ENCODE measurements around the gene C1orf116. TPM values are rescaled to one million over a fixed set of nuclear protein-coding genes. Genes with fewer than 3 reads are reported as not detected.

C1orf116 gene
- total RNA-seq, 4 donors from 2014 or later: 0.62 TPM; not detected in 3

DNA sequence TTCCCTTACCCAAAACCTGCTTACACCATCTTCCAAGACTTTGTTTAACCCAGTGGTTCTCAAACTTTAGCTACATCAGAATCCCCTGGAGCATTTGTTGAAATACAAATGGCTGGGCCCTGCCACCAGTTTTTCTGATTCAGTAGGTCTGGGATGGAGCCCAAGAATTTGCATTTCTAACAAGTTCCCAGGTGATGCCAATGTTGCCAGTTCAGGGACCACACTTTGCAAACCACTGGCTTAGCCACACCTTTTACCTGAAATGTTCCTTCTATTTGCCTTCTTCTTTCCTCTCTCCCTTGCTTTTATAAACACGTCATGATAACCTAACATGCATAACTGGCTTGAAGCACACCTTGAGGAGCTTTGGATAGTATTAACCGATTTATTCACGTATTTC lies 46.2 kb downstream of the C1orf116 start:
- TF ChIP-seq, protein P1, sequence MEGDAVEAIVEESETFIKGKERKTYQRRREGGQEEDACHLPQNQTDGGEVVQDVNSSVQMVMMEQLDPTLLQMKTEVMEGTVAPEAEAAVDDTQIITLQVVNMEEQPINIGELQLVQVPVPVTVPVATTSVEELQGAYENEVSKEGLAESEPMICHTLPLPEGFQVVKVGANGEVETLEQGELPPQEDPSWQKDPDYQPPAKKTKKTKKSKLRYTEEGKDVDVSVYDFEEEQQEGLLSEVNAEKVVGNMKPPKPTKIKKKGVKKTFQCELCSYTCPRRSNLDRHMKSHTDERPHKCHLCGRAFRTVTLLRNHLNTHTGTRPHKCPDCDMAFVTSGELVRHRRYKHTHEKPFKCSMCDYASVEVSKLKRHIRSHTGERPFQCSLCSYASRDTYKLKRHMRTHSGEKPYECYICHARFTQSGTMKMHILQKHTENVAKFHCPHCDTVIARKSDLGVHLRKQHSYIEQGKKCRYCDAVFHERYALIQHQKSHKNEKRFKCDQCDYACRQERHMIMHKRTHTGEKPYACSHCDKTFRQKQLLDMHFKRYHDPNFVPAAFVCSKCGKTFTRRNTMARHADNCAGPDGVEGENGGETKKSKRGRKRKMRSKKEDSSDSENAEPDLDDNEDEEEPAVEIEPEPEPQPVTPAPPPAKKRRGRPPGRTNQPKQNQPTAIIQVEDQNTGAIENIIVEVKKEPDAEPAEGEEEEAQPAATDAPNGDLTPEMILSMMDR (IDR thresholded peaks at IDR 0.05): no peak
- no peak for TF ChIP-seq POLR2A (IDR thresholded peaks at IDR 0.05)
- intact Hi-C loops (cut with DNase I; ENCODE audit: low total_unique reads): no loop called here
- Histone ChIP-seq H3K4me1 (no peaks in the 10 kb centered on the region), H3K9me3 (no peaks in the 10 kb centered on the region), H3K27me3 (no peaks in the 10 kb centered on the region), H3K4me3 (no peak overlapping the region), H3K27ac (no peak overlapping the region), H3K36me3 (no peaks in the 10 kb centered on the region)
- DNase-seq: no peak

DNA sequence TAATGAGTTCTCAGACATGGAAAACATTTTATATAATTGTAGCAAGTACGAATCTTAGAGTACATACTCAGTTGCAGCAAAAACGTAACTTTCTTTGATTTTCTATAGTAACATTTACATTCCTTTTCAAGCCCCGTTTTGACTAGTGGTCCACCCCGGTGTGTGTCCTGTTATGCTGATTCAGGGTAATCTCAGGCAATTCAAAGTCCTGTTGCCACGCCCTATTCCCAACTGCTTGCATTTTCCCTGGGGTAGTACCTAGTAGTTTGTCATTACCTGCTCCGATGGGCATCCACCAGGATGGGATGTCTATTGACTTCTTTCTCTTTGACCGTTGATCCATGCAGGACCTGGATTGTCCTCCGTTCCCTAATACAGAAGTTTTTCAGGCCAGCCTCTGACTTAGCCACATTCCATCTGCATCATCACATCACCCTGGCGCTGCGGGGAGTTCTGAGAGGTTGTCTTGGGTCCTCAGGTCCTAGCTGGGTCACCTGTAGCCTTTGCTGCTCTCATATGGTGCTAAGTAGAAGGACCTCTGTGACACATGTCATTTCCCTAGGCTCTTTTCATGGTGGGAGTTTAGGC lies 47.3 kb downstream of the C1orf116 start:
- Histone ChIP-seq H3K4me1 (no peaks in the 10 kb centered on the region), H3K27me3 (no peaks in the 10 kb centered on the region), H3K27ac (no peak overlapping the region), H3K4me3 (no peak overlapping the region), H3K36me3 (no peaks in the 10 kb centered on the region), H3K9me3 (no peaks in the 10 kb centered on the region)
- intact Hi-C loops (cut with DNase I; ENCODE audit: low total_unique reads): no loop called here
- TF ChIP-seq, protein P1 (IDR thresholded peaks at IDR 0.05): no peak
- no peak for TF ChIP-seq POLR2A (IDR thresholded peaks at IDR 0.05)
- DNase-seq: no peak

DNA sequence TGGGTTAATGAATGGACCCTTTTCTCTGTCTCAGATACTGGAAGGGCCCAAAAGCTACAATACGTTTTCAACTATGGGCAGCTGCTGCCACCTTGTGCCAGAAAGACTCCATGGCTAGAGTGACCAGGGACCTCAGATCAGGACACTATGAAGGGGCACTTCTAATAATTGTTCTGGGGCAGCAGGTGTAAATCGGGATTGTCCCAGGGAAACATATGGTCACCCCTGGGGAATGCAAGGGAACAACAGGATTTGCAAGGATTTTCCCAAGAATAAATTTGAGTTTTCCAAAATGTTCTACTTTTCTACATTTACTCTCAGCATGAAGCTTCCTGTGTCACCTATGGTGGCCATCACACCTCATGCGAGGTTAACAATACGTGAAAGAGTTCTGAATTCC lies 50.3 kb downstream of the C1orf116 start:
- no peaks in the 10 kb centered on the region for H3K4me1 ChIP-seq
- no peak overlapping the region for H3K27ac ChIP-seq
- DNase-seq: no peak
- intact Hi-C loops (cut with DNase I; ENCODE audit: low total_unique reads): no loop called here
- no peaks in the 10 kb centered on the region for H3K27me3 ChIP-seq
- no peaks in the 10 kb centered on the region for H3K36me3 ChIP-seq
- no peaks in the 10 kb centered on the region for H3K9me3 ChIP-seq
- TF ChIP-seq POLR2A (IDR thresholded peaks at IDR 0.05): no peak
- TF ChIP-seq, protein P1 (IDR thresholded peaks at IDR 0.05): peak; percentile 15 to 43 (median 28)
- no peak overlapping the region for H3K4me3 ChIP-seq

DNA sequence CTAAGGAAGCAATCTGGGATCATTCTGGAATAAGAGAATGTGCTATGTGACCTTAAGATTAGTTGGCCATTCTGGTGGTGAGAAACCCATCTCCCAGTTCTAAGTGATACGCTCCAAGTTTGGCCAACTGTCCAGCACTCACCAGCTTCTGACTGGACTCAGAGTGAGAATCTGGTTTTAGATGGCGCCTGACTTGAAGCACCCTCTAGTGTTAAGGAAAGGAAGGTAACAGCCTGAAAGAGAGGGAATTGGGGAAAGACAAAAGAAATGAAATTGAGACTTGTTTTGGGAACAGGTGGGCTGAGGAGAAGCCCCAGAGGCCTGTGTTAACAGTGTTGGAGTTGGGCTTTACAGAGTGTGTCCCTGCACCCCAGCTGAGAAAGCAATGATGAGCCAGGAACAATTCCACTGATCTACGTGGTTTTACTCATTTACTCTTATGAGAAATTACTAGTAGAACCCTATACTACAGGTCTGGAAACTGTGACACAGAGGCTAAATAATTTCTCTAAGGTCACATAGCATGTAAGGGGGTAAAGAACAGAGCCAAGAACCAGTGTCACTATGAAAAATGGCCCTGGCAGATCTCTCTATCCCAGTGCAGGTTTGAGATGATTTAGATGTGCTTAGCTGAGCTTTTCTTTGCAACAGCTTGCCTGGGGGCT lies 53.0 kb downstream of the C1orf116 start:
- no peaks in the 10 kb centered on the region for H3K36me3 ChIP-seq
- H3K4me3 ChIP-seq: no peak overlapping the region
- H3K4me1 ChIP-seq: no peaks in the 10 kb centered on the region
- H3K27ac ChIP-seq: no peak overlapping the region
- H3K9me3 ChIP-seq: no peaks in the 10 kb centered on the region
- no peak for DNase-seq
- intact Hi-C loops (cut with DNase I; ENCODE audit: low total_unique reads): no loop called here
- TF ChIP-seq, protein P1 (IDR thresholded peaks at IDR 0.05): no peak
- no peak for TF ChIP-seq POLR2A (IDR thresholded peaks at IDR 0.05)
- H3K27me3 ChIP-seq: no peaks in the 10 kb centered on the region

DNA sequence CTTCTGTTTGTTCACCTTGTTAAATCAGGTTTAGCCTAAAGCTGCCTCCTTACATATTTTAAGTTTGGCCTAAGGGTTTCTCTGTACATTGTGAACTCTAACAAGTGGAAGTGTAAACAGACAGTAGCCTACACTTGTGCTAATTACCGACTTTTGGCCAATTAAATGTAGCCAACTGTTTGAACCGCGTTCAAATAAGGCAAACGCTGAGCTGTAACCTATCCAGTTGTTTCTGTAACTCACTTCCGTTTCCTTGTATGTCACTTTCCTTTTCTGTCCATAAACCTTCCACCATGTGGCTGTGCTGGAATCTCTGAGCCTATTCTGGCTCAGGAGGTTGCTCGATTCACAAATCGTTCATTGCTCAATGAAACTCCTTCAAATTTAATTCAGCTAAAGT lies 54.3 kb downstream of the C1orf116 start:
- H3K9me3 ChIP-seq: no peaks in the 10 kb centered on the region
- no peak for TF ChIP-seq POLR2A (IDR thresholded peaks at IDR 0.05)
- no peaks in the 10 kb centered on the region for H3K36me3 ChIP-seq
- no peak overlapping the region for H3K27ac ChIP-seq
- H3K27me3 ChIP-seq: no peaks in the 10 kb centered on the region
- DNase-seq: no peak
- H3K4me1 ChIP-seq: no peaks in the 10 kb centered on the region
- H3K4me3 ChIP-seq: no peak overlapping the region
- intact Hi-C loops (cut with DNase I; ENCODE audit: low total_unique reads): no loop called here
